ENCODE data around the gene RTEL1.
"Not testable (repeated sequence)": the region's sequence is repeated elsewhere in the genome, so short reads cannot be mapped to it uniquely, and the experiment has no call there.

Gene RTEL1

DNA sequence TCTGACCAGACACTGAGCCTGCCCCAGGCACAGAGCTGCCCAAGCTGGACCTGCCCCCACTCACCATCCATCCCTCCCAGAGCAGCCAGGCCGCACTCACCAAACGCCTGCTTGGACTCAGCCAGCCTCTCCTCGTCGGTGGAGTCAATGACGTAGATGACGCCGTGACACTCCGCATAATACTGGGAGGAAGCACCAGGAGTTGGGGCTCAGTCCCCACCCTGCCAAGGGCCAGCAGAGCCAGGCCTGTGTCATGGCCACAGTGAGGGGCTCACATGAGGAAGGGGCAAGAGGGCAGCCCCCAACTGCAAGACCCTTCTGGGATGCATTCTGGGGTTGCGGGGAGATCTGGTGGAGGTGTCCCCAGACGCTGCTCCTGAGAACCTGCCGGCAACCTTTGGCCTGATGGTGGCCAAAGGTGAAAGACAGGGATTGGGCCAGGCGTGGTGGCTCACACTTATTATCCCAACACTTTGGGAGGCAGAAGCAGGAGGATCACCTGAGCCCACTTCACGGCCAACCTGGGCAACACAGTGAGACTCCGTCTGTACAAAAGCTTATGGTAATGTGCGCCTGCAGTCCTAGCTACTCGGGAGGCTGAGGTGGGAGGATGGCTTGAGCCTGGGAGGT is 44.0 kb downstream of the RTEL1 start:
- no peak for DNase-seq

DNA sequence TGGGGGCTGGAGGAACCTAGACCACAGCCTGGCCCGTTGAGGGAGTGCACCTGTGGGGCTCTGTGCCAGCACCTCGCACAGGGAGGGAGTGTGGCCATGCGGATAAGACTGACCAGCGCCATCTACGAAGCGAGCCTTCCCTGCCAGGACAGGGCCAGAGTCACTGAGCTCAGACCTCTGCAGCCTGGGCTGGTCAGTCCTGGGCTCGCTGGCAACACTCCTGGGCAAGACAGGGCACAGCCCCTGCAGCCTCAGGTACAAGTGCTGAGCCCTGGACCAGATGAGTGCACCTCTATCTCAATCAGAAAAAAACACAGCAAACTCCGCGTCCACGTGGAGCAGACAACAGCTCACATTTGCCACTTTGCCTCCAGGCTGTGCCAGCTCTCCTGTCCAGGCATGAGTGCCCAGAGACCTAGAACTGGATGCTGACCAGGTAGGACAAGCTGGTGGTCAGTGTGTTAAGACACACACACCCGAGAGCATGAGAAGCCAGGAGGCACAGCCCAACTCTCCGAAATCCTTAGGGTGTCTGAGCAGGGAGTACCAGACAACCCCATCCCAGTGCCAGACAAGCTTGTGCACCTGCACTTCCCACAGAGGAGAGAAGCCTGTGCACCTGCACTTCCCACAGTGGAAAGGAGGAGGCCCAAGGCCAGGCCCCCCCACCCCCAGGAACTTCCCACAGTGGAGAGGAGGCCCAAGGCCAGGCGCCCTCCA is 44.8 kb downstream of the RTEL1 start:
- no peak for DNase-seq

DNA sequence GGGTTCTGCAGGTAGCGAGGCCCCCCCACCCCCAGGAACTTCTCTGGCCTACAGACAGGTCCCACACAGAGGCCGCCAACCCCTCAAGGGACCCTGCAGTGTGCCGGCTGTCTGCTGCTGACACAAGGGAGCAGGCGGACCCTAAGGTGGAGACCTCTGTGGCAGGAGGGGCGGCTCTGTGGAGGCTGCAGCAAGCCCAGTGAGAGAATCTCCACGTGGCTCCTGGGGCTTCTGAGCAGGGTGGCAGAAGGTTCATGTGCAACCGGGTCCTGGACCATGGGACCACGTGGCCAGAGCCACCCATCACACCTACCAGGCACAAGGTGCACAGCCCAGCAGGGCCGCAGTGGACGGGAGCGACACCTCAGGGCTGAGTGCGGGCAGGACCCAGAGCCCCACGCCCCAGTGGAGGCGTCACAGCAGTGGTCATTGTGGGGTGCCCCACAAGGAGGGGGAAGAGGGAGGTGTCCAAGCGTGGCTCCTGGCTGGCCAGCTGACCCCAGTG is 45.4 kb downstream of the RTEL1 start:
- DNase-seq: no peak

DNA sequence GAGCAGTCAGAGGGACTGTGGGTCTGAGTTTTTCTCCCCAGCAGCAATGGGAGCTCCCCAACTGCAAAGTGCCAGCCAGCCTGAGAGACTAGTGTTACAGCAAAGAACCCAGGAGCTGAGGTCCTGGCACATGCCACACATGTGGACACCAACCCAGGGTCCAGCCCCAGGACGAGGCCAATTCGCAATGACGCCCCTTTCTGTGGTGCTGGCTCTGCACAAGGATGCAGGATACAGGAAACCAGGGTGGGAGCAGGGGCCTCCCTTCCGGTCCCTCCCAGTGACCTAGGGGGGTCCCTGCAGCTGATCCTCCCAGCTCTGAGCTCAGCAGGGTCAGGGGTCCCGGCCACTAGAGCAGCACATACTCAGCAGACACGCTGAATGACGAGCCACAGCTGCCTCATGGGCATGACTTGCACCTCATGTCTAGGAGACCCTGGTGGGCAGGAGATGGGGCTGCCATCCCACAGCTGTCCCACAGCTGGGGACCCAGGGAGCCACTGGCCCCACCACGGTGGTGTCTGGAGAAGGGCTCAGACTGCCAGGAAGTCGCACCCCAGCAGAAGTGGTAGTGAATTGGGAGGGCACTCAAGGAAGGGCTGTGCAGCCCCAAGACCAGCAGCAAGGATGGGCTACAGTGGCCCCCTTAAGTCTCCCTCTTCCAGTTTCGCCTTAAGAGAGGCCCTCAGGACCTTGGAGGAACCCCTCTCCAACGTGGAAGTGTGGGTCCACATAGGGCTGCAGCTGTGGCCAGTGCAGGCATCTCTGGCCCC is 46.0 kb downstream of the RTEL1 start:
- DNase-seq: no peak

DNA sequence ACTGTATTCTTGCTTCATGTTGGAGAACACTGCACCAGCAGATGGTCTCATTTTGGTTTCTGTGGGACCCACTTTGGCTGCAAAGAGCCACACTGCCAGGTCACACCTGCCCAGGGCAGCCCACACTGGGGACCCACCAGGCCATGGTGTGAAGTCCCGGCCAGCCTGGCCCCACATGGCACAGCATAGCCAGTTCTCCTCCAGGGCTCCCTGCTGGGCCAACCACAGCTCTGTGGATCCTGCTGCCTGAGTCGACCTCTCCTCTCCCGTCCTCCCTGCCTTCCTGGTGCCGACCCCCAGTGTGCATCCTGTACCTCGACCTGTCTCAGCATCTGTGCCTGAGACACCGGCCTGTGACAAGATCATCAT is 46.6 kb downstream of the RTEL1 start:
- no peak for DNase-seq

DNA sequence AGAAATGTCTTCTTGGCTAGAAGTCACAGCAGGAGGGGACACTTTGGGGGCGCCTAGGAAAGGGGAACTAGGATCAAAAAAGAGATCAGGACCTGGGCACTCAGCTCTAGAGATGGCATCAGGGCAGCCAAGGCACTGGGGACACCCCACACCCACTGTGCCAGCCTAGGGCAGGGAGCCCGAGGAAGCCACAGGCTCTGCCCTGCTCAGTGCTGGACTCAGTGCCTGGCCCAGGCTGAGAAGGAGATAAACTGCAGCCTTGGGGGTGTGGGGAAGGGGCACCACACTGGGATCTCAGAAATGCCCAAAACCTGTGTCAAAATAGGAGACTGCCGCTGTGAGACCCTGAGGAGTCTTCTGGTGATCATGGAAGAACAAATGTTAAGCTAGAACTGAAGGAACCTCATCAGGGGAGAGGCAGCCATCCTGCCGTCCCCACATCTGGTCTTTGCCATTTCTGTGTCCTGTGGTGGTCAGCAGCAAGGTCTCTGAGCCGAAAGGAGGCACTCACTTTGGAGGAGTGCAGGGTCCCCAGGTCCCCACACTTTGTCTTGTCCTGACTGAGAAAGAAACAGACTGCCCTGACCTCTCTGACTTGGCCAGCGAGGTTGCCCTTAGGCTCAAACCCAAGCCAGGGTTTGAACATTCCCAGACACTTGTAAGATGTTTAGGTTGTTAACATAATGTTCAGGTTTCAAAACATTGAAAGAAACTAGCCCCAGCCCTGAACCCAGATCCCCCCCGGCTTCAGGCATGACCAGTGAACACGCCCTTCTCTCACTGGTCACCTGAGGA is 47.3 kb downstream of the RTEL1 start:
- DNase-seq: no peak

DNA sequence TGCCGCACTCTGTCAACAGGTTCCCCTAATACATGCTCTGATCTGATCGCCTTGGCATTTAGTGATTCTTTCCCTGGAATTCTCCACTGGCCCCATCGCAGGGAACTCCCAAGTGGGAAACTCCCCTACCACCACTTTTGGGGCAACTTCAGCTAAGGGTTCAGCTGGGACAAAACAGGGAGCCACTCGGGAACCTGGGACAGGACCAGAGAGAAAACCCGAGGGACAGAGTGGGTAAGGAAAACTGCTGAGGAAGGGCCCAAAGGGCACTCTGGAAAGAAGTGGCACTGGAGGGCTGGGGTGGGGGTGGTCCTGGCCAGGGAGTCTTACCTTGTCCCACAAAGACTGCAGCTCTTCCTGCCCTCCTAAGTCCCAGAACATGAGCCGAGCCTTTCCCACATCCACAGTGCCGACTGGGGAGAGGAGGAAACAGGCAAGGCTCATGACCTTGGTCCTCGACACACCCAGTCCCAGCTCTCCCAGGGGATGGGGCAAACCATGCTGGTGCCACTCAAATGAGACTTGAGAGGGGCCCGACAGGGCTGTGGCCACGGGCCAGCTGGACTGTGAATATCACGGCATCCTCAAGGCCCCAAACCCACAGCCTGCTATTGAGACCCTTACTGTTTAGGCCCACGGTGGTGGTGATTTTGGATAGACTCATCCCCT is 48.0 kb downstream of the RTEL1 start:
- DNase-seq: no peak

DNA sequence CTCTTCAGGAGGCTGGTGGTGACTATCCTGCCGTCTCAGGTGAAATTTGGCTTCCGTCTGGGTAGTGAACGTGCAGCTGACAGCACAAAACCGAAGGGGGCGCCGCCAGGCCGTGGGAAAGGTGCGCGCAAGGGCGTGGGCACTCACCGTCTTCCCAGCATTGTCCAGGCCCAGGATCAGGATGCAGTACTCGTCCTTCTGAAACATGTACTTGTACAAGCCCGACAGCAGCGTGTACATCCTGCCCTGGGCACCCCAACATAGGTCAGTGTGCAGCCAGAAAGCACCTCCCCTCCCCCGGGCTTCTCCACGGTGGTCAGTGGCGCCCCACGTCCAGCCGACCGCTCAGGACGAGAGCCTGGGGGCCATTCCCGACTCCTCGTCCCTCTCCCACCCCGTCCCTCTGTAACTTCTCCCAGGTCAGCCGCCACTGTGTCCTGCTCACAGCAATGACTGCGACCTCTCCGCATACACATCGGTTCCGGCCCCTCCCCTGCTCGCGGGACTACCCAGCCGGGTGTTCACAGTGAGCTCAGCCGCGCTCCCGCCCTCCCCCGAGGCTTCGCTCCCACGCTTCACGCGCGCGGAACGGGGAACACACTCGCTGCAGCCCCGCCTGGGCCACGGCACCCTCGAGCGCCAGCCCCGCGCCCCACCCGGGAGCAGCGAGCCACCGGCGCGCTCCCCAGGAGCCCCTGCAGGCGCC is 48.9 kb downstream of the RTEL1 start:
- DNase-seq: no peak

DNA sequence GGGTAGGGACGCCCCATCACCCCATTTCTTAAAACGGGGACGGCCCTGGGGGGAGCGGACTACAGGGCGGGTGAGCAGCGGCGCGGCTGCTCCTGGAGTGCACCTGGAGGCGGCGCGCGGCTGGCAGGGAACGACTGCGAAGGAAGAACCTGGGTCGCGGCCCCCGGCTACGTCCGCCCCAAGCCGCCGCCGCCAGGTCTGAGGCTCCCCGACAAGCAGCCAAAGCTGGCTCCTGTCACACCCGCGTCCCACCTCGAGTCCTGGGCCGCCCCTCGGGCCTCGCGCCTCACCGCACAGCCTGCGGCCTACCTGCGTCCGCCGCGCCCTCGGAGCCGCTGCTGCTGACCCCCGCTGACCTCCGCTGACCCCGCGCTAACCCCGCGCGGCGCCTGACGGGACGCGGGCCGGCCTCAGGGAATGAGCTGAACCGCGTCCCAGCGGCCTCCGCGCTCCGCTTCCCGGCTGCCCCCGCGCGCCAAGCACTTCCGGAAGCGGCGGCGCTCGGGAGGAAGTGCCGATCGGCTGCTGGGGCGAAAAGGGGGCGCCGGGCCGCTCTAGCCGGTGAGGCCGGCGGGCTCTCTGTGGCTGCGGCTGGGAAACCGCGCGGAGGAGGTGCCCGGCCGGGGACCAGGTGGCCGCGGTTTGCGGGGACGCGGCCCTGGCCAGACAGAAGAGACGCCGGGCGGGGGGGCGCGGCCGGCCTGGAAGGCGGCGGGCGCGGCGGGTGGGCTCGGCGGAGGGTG is 49.6 kb downstream of the RTEL1 start, which contains the start of the genes ARFRP1 and ZGPAT:
ARFRP1 (minus strand) TSS at position 419 of the 743 bp plus-strand sequence. CDS start 885 bp downstream, outside the sequence.
ZGPAT (plus strand) TSS at position 482 of the 743 bp plus-strand sequence. CDS start 542 bp downstream, outside the sequence.
- DNase-seq: peak; percentile 82

DNA sequence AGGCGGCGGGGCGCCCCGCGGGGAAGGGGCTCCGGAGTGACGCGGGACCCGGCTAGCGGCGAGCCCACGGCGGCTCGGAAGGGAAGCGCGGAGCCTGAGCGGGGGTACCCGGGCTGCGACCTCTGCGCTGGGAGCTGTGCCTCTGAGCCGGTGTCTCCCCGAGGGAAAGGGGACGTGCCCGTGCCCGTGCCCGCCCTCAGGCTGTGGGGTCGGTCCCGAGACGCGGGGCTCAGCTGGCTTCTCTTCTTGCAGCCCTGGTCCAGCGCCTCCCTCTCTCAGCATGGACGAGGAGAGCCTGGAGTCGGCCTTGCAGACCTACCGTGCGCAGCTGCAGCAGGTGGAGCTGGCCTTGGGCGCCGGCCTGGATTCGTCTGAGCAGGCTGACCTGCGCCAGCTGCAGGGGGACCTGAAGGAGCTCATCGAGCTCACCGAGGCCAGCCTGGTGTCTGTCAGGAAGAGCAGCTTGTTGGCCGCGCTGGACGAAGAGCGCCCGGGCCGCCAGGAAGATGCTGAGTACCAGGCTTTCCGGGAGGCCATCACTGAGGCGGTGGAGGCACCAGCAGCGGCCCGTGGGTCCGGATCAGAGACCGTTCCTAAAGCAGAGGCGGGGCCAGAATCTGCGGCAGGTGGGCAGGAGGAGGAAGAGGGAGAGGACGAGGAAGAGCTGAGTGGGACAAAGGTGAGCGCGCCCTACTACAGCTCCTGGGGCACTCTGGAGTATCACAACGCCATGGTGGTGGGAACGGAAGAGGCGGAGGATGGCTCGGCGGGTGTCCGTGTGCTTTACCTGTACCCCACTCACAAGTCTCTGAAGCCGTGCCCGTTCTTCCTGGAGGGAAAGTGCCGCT is 50.4 kb downstream of the RTEL1 start:
- no peak for DNase-seq

DNA sequence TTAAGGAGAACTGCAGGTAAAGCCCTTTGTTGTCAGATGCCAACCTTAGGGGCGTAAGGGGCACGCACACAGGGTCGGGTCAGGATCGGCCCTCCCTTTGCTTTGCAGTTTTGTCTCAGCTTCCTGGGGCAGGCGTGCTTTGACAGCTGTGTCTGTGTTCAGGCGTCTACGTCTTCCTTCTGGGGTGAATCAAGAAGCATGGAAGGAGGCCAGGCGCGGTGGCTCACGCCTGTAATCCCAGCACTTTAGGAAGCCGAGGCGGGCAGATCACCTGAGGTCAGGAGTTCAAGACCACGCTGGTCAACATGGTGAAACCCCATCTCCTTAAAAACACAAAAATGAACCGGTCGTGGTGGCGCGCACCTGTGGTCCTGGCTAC is 51.0 kb downstream of the RTEL1 start:
- DNase-seq: no peak

DNA sequence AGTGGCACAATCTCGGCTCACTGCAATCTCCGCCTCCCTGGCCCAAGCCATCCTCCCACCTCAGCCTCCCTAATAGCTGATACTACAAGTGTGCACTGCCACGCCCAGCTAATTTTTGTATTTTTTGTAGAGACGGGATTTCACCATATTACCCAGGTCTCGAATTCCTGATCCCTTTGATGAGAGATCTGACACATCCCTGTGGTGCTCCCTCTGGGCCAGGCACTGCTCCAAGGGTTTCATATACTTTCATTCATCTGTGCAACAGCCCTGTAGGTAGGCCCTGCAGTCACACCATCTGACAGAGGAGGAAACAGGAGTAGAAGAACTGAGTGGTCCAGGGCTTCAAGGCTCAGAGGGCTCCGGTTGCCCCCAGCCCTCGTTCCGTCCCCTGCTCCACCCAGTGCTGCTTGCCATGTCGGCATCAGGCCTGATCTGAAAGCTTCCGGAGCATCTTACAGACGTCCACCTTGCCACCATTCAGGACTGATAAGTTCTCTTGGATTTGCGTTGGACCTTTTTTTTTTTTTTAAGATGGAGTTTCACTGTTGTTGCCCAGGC is 53.1 kb downstream of the RTEL1 start:
- DNase-seq: no peak

DNA sequence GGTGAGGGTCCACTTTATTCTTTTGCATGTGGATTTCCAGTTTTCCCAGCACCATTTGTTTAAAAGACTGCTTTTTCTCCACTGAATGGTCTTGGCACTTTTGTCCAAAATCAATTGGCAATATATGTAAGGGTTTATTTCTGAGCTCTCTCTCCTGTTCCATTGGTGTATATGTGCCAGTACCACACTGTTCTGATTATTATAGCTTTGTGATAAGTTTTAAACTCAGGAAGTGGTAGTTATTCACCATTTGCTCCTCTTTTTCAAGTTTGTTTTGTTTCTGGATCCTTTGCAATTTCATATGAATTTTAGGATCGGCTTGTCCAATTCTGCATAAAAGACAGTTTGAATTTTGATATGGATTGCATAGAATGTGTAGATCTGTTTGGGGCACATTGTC is 54.1 kb downstream of the RTEL1 start:
- DNase-seq: no peak

DNA sequence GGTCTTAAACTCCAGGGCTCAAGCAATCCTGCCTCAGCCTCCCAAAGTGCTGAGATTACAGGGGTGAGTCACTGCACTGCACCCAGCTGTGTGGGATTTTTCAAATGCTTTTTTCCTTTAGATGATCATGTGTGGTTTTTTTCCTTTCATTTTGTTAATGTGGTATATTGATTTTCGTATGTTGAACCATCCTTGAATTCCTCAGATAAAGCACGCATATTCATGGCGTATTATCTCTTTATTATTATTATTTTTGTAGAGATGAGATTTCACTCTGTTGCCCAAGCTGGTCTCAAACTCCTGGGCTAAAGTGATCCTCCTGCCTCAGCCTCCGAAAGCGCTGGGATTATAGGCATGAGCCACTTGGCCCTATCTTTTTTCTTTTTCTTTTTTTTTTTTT is 56.7 kb downstream of the RTEL1 start:
- DNase-seq: no peak

DNA sequence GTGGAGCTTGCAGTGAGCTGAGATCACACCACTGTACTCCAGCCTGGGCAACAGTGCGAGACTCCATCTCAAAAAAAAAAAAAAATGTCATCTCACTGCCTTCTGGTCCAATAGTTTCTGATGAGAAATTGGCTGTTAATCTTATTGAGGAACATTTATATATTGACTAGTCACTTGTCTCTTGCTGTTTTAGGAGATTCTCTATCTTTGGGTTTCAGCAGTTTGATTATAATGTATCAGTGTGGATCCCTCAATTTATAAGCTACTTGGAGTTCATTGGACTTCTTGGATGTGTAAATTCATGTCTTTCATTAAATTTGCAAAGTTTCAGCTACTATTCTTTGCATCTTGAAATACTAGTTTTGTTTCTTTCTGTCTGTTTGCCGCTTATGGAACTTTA is 60.9 kb downstream of the RTEL1 start:
- DNase-seq: no peak

DNA sequence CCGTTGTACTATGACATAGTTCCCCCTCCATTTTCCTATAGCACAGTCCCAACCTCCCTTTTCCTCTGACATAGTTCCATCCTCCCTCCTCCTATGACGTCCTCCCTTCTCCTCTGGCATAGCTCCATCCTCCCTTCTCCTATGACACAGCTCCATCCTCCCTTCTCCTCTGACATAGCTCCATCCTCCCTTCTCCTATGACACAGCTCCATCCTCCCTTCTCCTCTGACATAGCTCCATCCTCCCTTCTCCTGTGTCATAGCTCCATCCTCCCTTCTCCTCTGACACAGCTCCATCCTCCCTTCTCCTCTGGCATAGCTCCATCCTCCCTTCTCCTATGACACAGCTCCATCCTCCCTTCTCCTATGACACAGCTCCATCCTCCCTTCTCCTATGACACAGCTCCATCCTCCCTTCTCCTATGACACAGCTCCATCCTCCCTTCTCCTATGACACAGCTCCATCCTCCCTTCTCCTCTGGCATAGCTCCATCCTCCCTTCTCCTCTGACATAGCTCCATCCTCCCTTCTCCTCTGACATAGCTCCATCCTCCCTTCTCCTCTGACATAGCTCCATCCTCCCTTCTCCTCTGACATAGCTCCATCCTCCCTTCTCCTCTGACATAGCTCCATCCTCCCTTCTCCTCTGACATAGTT is 65.0 kb downstream of the RTEL1 start:
- DNase-seq: not testable (repeated sequence)

DNA sequence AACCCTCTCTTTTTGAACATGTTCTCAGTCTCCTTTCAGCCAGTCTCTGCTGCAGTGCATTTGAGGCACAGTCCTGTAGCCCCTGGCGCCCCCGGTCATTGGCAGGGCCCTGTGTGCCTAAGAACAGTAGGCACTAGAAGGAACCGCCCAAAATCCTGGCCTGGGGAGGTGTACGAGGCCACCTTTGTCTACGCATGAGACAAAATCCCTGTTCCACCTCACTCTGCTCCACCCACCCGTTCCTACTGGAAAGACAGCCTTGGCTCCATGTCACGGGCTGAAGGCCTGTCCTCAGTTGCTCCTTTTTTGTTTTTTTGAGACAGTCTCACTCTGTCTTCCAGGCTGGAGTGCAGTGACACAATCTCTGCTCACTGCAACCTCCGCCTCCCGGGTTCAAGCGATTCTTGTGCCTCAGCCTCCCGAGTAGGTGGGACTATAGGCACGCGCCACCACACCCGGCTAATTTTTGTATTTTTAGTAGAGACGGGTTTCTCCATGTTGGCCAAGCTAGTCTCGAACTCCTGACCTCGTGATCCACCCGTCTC is 72.1 kb downstream of the RTEL1 start:
- DNase-seq: not testable (repeated sequence)

DNA sequence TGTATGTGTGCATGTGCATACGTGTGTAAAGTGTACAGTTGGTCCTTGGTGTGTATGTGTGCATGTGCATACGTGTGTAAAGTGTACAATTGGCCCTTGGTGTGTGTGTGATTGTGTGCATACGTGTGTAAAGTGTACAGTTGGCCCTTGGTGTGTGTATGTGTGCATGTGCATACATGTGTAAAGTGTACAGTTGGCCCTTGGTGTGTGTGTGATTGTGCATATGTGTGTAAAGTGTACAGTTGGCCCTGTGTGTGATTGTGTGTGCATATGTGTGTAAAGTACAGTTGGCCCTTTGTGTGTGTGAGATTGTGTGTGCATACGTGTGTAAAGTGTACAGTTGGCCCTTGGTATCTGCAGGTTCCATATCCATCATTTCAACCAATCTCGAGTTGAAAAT is 73.3 kb downstream of the RTEL1 start:
- DNase-seq: no peak

All from fibroblast of skin of right biceps (primary cell).